SK-N-MC (cell line): ENCODE results near the gene CD300E.

Source experiments
- EZH2 ChIP-seq: fragments of 200-600 bp; sonication (generic); IDR thresholded peaks from one replicate; pipeline ENCODE4 v1.6.1; 2017; ENCODE audit warnings: antibody characterized with exemption
- FOXP2 ChIP-seq: optimal IDR thresholded peaks from 2 replicates; pipeline ENCODE3; 2011; ENCODE audit warnings: mild to moderate bottlenecking, moderate library complexity; ENCODE audit not compliant: insufficient read depth; ENCODE audit errors: extremely low read length, control extremely low read depth
- POLR2AphosphoS5 ChIP-seq: IDR thresholded peaks from 2 replicates; pipeline ENCODE4 v1.6.1; 2012; ENCODE audit warnings: mild to moderate bottlenecking, low read depth, low read length, borderline replicate concordance

- TF ChIP-seq EZH2: no peak
- TF ChIP-seq POLR2AphosphoS5: no peak
- no peak for TF ChIP-seq FOXP2
Measured at GRCh38 chr17:74566132-74566753, 57.3 kb downstream of the CD300E start.
